Calu3 (cell line): ENCODE results near the gene PIN1. TPM values are rescaled to one million over a fixed set of nuclear protein-coding genes. Genes with fewer than 3 reads are reported as not detected.
"Not testable (repeated sequence)": the region's sequence is repeated elsewhere in the genome, so short reads cannot be mapped to it uniquely, and the experiment has no call there.

Experiments used
- BruUV-seq: library from RNA; stranded (reverse); fragments of 400-500 nt; replicated peaks from 2 replicates; lab custom pipeline; 2021; lab: Mats Ljungman, UMichigan
- CTCF ChIA-PET: fragments of 300-600 bp; sonication (Branson Sonifier 250); formaldehyde crosslinking; loops from one replicate; lab custom pipeline; 2022; ENCODE audit warnings: antibody characterized with exemption; lab: Charles Lee
- DNase-seq: peaks from one replicate; pipeline ENCODE4 v3.0.0; 2022
- H3K27ac Mint-ChIP-seq: one replicate; pipeline ENCODE4 v1.8.0; 2022; ENCODE audit warnings: mixed read lengths; ENCODE audit not compliant: unreplicated experiment
- H3K27me3 Mint-ChIP-seq: one replicate; pipeline ENCODE4 v1.8.0; 2022; ENCODE audit warnings: mixed read lengths; ENCODE audit not compliant: unreplicated experiment
- H3K36me3 Mint-ChIP-seq: one replicate; pipeline ENCODE4 v1.8.0; 2022; ENCODE audit warnings: mild to moderate bottlenecking, moderate library complexity, mixed read lengths; ENCODE audit not compliant: insufficient read depth, unreplicated experiment
- H3K4me1 Mint-ChIP-seq: one replicate; pipeline ENCODE4 v1.8.0; 2022; ENCODE audit warnings: mild to moderate bottlenecking, low read depth, mixed read lengths; ENCODE audit not compliant: unreplicated experiment
- H3K4me3 Mint-ChIP-seq: one replicate; pipeline ENCODE4 v1.8.0; 2022; ENCODE audit warnings: mild to moderate bottlenecking, low read depth, moderate library complexity, mixed read lengths; ENCODE audit not compliant: unreplicated experiment
- H3K9me3 Mint-ChIP-seq: one replicate; pipeline ENCODE4 v1.8.0; 2022; ENCODE audit warnings: low read depth, mixed read lengths; ENCODE audit not compliant: unreplicated experiment
- CTCF ChIP-seq: fragments of 200-600 bp; IDR thresholded peaks from one replicate; pipeline ENCODE4 v1.8.0; 2022; ENCODE audit warnings: antibody characterized with exemption; ENCODE audit not compliant: unreplicated experiment
- intact Hi-C: fragments of 100-400 bp; cut with micrococcal nuclease; formaldehyde crosslinking; loops from one replicate; pipeline ENCODE4 v1.10.0; 2022; ENCODE audit not compliant: unreplicated experiment
- total RNA-seq: library from RNA; stranded (reverse); gene quantifications from 2 replicates; pipeline ENCODE4 v1.2.3, GENCODE V29; 2022

Gene PIN1
- total RNA-seq, 1 experiment from 2014 or later = 49.5 TPM

DNA sequence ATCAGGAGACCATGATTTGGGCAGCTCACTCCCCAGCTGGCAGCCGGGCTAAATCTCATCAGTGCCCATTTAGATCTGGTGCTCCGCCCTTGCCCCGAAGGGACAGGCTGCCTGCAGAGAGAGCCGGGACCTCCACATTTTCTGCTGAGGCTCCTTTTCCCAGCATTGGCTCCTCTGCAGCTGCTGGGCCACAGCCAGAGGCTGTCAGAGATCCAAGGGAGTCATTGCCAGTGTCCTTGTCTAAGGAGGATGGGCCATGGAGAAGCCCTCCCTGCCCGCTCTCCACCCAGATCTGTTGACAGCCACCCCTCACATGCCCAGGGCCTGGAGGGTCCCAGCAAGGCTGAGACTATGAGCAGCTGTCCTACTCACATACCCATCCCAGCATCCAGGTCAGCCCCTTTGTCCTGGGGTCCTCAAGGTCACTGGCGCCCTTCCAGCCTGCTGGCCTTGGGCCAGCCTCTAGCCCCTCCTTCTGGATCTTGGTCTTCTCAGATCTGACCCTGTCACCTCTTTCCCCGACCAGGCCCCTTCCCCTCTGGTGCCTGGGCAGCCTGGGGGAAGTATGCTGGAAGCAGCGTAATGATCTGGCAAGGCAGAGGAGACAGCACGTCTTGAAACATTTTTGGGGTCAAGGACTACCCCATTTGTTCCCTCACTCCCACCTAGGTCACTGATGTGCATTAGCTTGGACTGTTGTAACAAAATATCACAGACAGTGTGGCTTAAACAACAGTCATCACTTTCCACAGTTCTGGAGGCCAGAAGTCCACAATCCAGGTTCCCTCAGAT lies 7.9 kb downstream of the PIN1 start:
- CTCF ChIA-PET = no interaction called here
- Mint-ChIP-seq H3K4me3 (no peak overlapping the region), H3K27ac (no peak overlapping the region)

DNA sequence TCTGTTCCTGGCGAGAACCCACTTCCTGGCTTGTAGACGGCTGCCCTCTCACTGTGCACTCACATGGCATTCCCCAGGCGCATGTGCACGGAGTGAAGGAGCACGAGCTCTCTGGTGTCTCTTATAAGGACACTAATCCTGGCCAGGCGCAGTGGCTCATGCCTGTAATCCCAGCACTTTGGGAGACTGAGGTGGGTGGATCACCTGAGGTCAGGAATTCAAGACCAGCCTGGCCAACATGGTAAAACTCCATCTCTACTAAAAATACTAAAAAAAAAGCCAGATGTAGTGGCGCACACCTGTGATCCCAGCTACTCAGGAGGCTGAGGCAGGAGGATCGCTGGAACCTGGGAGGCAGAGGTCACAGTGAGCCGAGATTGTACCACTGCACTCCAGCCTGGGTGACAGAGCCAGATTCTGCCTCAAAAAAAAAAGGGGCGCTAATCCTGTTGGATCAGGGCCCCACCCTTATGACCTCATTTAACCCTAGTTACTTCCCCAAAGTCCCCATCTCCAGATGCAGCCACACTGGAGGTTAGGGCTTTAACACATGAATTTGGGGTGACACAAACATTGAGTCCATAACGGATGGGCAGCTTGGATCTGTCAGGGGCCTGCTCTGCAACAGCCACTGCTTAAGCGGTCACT lies 8.6 kb downstream of the PIN1 start:
- CTCF ChIA-PET, H3K4me1 Mint-ChIP-seq, H3K4me3 Mint-ChIP-seq, H3K27me3 Mint-ChIP-seq, intact Hi-C loops, BruUV-seq, H3K27ac Mint-ChIP-seq, DNase-seq, H3K9me3 Mint-ChIP-seq: not testable (repeated sequence)
- peaks cover 40% of the 10 kb centered on the region for H3K36me3 Mint-ChIP-seq

More for the DNA sequence above, 7.9 kb downstream of the PIN1 start:
- no peak for DNase-seq
- peaks cover 41% of the 10 kb centered on the region for H3K36me3 Mint-ChIP-seq
- intact Hi-C loops = no loop called here
- TF ChIP-seq CTCF = no peak
- no TSS peak for BruUV-seq
- H3K9me3 Mint-ChIP-seq = no peaks in the 10 kb centered on the region
- H3K27me3 Mint-ChIP-seq = no peaks in the 10 kb centered on the region
- H3K4me1 Mint-ChIP-seq = no peaks in the 10 kb centered on the region

- peak; percentile 55 for DNase-seq
- no TSS peak for BruUV-seq
- intact Hi-C loops = no loop called here
Observed at GRCh38 chr19:9847087-9847671, 12.1 kb downstream of the PIN1 start.

DNA sequence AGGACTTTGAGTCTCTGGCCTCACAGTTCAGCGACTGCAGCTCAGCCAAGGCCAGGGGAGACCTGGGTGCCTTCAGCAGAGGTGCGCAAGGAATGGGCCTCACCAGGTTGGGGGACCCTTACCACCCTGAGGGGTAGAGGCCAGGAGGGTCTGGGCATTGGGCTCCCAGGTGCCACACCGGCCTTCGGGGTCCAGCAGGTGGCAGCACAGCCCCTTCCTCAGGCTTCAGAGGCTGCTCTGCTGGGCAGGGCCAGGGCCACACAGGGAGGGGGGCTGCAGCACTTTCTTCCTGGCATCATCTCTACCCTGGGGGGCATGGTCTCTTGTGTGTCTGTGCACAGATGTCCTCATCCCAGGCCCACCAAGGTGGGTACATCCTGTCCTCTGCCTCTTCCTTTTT lies 12.9 kb downstream of the PIN1 start:
- no peak overlapping the region for H3K27ac Mint-ChIP-seq
- intact Hi-C loops = no loop called here

More at GRCh38 chr19:9847087-9847671, 12.1 kb downstream of the PIN1 start:
- peaks cover 23% of the 10 kb centered on the region for H3K36me3 Mint-ChIP-seq
- CTCF ChIA-PET = no interaction called here
- H3K27me3 Mint-ChIP-seq = no peaks in the 10 kb centered on the region
- H3K27ac Mint-ChIP-seq = peak overlapping the region; percentile 35
- H3K9me3 Mint-ChIP-seq = no peaks in the 10 kb centered on the region
- H3K4me3 Mint-ChIP-seq = no peak overlapping the region
- peak; percentile 38 for TF ChIP-seq CTCF
- no peaks in the 10 kb centered on the region for H3K4me1 Mint-ChIP-seq

More for the DNA sequence above, 12.9 kb downstream of the PIN1 start:
- H3K4me3 Mint-ChIP-seq = no peak overlapping the region
- H3K27me3 Mint-ChIP-seq = no peaks in the 10 kb centered on the region
- BruUV-seq = no TSS peak
- H3K36me3 Mint-ChIP-seq = peaks cover 23% of the 10 kb centered on the region
- TF ChIP-seq CTCF = no peak
- H3K9me3 Mint-ChIP-seq = no peaks in the 10 kb centered on the region
- no peaks in the 10 kb centered on the region for H3K4me1 Mint-ChIP-seq
- DNase-seq = peak; percentile 35
- CTCF ChIA-PET = no interaction called here
